ENCODE results near the gene COL4A1. TPM values are rescaled to one million over a fixed set of nuclear protein-coding genes. Genes with fewer than 3 reads are reported as not detected.

Gene COL4A1
- total RNA-seq, 1 donor from 2014 or later = 27.5 TPM

DNA sequence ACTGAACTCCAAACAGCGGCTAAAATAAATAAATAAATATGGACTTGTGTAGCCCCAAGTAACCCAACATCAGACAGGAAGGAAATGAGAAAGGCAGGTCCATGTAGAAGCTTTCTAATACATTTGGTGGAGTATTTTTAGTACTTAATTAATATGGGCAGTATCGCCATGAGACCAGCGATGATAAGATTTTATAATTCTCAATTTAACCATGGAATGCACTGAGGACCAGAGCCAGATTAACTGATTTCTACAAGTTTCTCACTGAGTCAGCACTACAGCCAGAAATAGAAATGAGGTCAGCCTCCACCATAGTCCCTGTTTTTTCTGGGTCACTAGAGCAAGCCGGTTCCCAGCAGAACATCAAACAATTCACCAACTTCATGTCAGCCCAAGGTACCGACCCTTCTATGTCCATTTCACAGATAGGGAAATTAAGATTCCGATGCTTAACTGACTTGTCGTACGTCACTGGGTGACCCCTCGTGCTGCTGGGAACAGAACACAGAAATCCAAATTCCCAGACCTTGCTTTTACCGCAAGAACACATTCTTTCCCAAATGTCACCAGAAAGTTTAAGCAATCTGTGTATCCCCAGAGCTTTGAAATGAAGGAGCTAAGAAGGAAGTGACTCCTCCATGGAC is 90.4 kb downstream of the COL4A1 start:
- no peak for ATAC-seq

DNA sequence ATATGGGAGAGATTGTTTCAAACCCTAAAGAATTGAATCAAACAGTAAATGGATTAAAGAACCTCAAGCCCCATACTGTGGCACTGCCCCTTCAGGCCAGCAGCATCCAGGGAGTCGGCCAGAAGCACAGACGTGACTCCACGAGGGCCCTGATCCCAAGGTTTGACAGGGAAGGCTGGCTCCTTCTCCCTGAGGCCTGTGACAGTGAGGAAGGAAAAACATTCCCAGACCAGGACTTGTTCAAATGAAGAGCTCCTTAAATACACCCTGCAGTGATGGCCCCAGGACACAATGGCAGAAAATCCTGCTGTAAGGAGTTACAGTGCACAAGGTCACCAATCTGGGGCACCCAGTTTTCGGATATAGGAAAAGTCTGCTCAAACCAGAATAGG is 91.0 kb downstream of the COL4A1 start:
- no peak for ATAC-seq

GRCh38 chr13:110215606-110216005 is 91.4 kb downstream of the COL4A1 start:
- ATAC-seq = no peak

- ATAC-seq = no peak
These were observed 92.3 kb downstream of the COL4A1 start for GRCh38 chr13:110214637-110215036.

DNA sequence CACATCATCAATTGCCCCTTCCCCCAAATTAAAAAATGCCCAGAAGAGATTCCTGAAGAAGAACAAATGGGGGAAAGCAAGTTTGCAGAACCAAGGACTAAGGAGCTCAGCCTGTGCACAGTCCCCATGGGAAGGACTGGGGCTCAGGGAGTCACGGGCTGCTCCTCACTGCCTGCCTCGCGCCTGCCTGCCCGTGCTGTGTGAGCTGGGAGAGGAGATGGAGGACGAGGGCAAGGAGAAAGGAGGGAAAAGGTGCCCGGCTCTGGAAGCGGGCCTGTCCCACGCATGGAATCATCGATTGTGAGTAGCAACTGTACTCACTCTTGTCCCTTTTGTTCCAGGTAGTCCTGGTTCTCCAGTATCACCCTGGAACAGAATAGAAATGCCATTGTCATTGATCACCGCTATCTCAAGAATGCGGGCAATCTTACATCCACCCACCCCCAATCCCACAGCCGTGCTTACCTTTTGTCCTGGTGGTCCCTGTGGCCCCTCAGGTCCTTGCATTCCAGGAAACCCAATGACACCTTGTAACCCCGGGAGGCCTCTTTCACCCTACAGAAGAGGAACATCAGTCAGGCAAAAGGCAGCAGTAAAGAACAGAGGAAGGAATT is 93.4 kb downstream of the COL4A1 start:
- no peak for ATAC-seq

DNA sequence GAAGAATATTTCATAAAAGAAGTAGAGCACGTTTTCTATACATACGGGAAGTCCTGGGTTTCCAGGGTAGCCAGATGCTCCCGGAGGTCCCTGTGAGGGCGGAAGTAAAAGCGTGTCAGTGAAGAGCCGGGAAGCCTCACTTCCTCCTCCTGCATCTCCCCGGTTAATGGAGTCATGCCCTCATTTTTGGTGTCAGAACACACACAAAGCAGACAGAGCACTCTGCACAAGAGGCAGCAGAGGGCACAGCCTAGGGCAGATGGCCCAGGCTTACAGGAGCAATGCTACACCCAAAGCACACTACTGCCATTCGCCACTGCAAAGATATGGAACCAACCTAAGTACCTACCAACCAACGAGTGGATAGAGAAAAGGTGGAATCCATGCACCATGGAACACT is 94.4 kb downstream of the COL4A1 start:
- ATAC-seq = no peak

- ATAC-seq = no peak
These were observed 95.2 kb downstream of the COL4A1 start for GRCh38 chr13:110211735-110212134.

GRCh38 chr13:110211046-110211445 is 95.9 kb downstream of the COL4A1 start:
- ATAC-seq = no peak

- no peak for ATAC-seq
These were observed 96.4 kb downstream of the COL4A1 start for GRCh38 chr13:110210604-110210985.

DNA sequence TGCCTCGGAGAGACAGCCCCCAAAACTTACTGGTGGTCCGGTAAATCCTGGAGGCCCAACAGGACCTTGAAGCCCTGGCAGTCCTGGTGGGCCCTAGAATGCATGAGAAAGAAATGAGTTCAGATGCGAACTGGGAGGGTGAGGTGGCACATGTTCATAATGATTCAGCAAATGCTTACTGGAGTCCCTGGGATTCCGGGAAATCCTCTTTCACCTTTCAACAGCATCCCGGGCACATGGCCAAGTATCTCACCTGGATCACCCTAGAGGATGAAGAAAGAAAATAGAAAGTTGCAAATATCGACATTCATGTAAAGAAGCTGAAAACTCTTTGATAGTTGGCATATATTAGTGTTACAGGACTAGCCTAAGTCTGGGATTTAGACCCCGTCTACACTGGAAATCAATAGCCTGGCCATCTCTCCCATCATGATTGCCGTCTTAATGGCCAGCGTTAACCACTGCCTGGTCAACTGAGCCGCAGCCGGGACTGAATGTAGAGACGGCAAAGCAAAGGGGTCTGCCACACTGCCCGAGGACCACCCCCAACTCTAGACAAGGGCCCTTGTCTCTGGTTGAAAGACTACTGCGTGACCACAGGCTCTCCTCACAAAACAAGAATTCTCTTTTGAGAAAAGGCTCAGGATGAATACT is 96.9 kb downstream of the COL4A1 start:
- peak; percentile 23 for ATAC-seq

DNA sequence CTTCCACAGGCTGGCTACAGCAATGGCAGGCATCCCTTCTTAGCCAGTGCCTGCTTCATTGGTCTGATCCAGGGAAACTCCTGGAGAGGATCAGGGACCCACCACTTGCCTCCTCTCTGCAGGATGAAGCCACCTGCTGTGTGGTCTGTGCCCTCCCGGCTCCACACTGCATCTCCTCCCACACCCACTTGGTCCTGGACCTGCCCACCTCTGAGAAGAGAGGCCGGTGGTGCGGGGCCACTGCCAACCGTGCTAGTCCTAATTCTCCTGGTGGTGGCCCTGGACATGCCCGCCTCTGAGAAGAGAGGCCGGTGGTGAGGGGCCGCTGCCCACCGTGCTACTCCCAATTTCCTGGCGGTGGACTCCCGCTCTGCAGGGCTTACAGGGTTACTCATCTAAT is 98.8 kb downstream of the COL4A1 start:
- peak; percentile 18 for ATAC-seq

GRCh38 chr13:110206996-110207395 is 100.0 kb downstream of the COL4A1 start:
- ATAC-seq = no peak

DNA sequence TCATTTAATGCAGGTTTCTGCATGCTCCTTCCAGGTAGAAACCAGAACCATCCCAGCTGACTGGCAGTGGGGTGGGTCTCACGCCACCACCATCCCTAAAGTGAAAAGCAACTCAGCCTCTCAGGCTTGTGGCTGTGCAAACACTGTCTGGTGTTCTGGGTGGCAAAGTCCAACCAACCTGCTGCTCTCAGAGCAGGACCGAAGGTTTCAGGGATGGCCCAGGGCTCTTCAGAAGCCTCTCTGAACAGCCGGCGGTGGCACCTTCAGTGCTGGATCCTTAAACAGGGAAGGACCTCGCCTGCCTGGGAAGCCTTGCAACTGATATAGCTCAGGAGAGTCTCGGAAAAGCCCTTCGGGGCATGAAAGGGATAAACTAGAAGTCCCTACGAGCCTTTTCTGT is 100.8 kb downstream of the COL4A1 start:
- no peak for ATAC-seq

GRCh38 chr13:110201114-110201513 is 105.8 kb downstream of the COL4A1 start:
- no peak for ATAC-seq

GRCh38 chr13:110200276-110200870 is 106.6 kb downstream of the COL4A1 start:
- no peak for ATAC-seq

DNA sequence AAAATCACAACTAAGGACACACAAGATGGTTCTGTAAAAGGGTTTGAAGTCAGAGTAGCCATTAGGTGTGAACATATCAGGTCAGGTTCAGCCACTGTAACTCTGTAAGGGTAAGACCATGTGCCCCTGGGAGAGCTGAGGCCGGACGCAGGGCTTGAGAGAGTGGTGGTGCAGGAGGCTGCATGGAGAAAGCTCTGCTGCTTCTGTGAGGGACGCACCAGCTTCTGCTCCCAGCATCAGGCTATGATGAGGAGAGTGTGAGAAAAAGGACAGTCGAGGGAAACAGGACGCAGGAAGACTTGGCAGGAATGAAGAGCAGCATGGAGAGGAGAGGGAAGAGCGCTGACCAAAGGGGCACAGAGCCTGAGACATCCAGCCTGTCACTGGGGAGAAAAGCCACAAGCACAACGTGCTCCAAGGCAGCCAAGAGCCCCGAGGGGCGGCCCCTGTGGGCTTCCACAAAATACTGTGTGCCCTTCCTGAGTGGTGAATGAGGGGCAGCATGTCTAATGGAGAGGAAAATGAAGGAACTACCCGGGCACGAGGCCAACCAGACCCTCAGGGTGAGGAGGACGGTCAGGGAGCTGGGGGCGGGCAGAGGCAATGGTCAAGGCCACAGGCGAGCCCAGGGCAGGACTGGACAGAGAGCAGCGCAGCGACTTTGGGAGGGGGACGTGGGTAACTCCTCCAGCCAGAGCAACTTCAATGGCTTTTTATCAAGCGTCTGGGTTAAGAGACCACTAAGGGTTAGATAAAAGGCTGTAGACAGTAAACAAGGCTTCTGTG is 107.7 kb downstream of the COL4A1 start:
- no peak for ATAC-seq

GRCh38 chr13:110197471-110197870 is 109.5 kb downstream of the COL4A1 start:
- ATAC-seq = no peak

- ATAC-seq = no peak
These were observed 109.9 kb downstream of the COL4A1 start for GRCh38 chr13:110197026-110197425.

GRCh38 chr13:110195547-110196485 is 111.1 kb downstream of the COL4A1 start:
- ATAC-seq = no peak

DNA sequence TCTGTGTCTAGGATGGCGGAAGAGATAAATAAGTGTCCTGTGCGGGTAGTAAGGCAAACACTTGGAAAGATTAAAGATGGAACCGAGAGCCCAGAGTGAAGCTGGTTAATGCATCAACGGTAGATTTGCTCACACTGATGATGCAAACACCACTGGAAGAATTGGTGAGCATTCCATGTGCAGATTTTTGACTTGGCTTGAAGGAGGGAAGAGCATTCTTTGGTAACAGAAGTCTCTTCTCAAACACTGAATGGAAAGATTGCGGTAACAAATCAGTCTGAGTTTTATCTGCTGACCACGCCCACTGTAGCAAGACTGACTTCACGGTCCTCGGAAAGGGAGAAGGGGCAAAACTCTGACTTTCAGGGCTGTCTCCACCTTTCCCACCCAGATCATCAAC is 112.5 kb downstream of the COL4A1 start:
- no peak for ATAC-seq

- no peak for ATAC-seq
These were observed 113.5 kb downstream of the COL4A1 start for GRCh38 chr13:110193491-110193890.

DNA sequence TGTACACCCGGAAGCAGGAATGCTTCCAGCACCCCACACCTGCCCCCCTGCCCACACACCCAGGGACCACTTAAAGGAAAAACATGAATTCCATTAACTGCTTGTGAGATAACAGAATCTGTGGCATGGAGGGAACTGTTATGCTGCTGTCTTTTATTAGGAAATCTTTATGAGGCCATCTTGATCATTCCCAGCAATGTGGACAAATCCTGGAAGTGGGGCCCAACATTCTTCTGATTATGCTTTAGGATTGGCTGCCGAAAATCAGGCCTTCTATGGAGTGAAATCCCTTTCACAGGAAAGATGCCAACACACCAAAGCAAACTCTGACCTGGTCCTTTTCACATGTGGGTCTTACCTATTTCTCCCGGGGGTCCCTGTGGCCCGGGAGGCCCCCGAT is 114.5 kb downstream of the COL4A1 start:
- no peak for ATAC-seq
